ENCODE data around the gene HSD17B14. TPM values are rescaled to one million over a fixed set of nuclear protein-coding genes. Genes with fewer than 3 reads are reported as not detected.
"Not testable (repeated sequence)": the region's sequence is repeated elsewhere in the genome, so short reads cannot be mapped to it uniquely, and the experiment has no call there.

The HSD17B14 gene
- total RNA-seq, 1 donor from 2014 or later = 6.6 TPM

GRCh38 chr19:48852292-48852691, 16.0 kb upstream of the HSD17B14 start:
- Mint-ChIP-seq H3K4me1 (peaks cover 6% of the 10 kb centered on the region), H3K27ac (ENCODE audit: unreplicated experiment) (no peak overlapping the region), H3K9me3 (no peaks in the 10 kb centered on the region), H3K36me3 (ENCODE audit: low read depth) (peaks cover 9% of the 10 kb centered on the region), H3K27me3 (ENCODE audit: low read depth) (no peaks in the 10 kb centered on the region), H3K4me3 (no peak overlapping the region)
- no peak for TF ChIP-seq CTCF (conservative IDR thresholded peaks at IDR 0.05)
- no peak for DNase-seq (ENCODE audit: low read depth, low spot score)

GRCh38 chr19:48846659-48847058, 10.4 kb upstream of the HSD17B14 start:
- H3K36me3 Mint-ChIP-seq (ENCODE audit: low read depth) = peaks cover 14% of the 10 kb centered on the region
- H3K27ac Mint-ChIP-seq (ENCODE audit: unreplicated experiment); H3K4me1 Mint-ChIP-seq; H3K4me3 Mint-ChIP-seq; H3K9me3 Mint-ChIP-seq; H3K27me3 Mint-ChIP-seq (ENCODE audit: low read depth); DNase-seq (ENCODE audit: low read depth, low spot score): not testable (repeated sequence)

DNA sequence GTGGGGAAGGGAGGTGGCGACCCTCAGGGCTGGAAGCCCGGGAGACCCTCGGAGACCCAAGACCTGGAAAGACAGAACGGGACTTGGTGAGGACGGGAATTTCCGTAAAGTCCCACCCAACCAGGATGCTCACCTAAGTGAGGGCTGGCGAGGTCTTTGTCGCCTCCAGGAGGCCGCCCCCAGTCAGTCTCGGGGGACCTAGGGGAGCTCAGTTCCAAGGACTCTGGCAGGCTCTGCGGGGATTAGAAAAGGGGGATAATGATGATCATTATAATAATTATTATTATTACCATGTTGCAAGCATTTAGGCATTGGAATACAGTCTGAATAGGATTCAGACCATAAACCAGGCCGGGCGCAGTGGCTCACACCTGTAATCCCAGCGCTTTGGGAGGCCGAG, 9.1 kb upstream of the HSD17B14 start:
- no peaks in the 10 kb centered on the region for H3K27me3 Mint-ChIP-seq (ENCODE audit: low read depth)
- TF ChIP-seq CTCF (conservative IDR thresholded peaks at IDR 0.05) = no peak
- no peak for DNase-seq (ENCODE audit: low read depth, low spot score)

DNA sequence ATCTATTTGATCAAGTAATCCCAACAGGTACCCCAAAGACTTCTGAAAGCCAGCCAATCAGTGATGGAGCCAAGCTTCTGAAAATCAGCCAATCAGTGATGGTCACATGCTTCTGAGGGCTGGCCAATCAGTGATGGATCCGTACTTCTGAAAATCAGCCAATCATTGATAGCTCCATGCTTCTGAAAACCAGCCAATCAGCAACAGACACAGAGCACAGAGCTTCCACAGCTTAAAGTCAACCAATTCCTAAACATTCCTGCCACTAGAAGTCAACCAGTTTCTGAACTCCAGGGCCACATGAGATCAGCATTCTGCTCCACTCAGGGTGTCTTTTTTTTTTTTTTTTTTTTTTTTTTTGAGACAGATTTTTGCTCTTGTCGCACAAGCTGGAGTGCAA, 8.2 kb upstream of the HSD17B14 start:
- Mint-ChIP-seq H3K36me3 (ENCODE audit: low read depth) (peaks cover 12% of the 10 kb centered on the region), H3K27me3 (ENCODE audit: low read depth) (no peaks in the 10 kb centered on the region), H3K4me1 (peaks cover 5% of the 10 kb centered on the region), H3K4me3 (no peak overlapping the region), H3K9me3 (no peaks in the 10 kb centered on the region), H3K27ac (ENCODE audit: unreplicated experiment) (no peak overlapping the region)
- no peak for DNase-seq (ENCODE audit: low read depth, low spot score)
- TF ChIP-seq CTCF (conservative IDR thresholded peaks at IDR 0.05) = peak; percentile 34

More for the DNA sequence above, 9.1 kb upstream of the HSD17B14 start:
- peaks cover 14% of the 10 kb centered on the region for H3K36me3 Mint-ChIP-seq (ENCODE audit: low read depth)
- no peak overlapping the region for H3K27ac Mint-ChIP-seq (ENCODE audit: unreplicated experiment)
- H3K9me3 Mint-ChIP-seq = no peaks in the 10 kb centered on the region
- peaks cover 5% of the 10 kb centered on the region for H3K4me1 Mint-ChIP-seq
- no peak overlapping the region for H3K4me3 Mint-ChIP-seq

GRCh38 chr19:48842789-48843162, 6.5 kb upstream of the HSD17B14 start:
- DNase-seq (ENCODE audit: low read depth, low spot score) = peak; percentile 66
- peak overlapping the region; percentile 52 for H3K27ac Mint-ChIP-seq (ENCODE audit: unreplicated experiment)
- TF ChIP-seq CTCF (conservative IDR thresholded peaks at IDR 0.05) = peak; percentile 88
- H3K4me1 Mint-ChIP-seq = peaks cover 8% of the 10 kb centered on the region
- no peaks in the 10 kb centered on the region for H3K27me3 Mint-ChIP-seq (ENCODE audit: low read depth)
- peak overlapping the region; percentile 8 for H3K4me3 Mint-ChIP-seq
- H3K36me3 Mint-ChIP-seq (ENCODE audit: low read depth) = peaks cover 10% of the 10 kb centered on the region
- no peaks in the 10 kb centered on the region for H3K9me3 Mint-ChIP-seq

DNA sequence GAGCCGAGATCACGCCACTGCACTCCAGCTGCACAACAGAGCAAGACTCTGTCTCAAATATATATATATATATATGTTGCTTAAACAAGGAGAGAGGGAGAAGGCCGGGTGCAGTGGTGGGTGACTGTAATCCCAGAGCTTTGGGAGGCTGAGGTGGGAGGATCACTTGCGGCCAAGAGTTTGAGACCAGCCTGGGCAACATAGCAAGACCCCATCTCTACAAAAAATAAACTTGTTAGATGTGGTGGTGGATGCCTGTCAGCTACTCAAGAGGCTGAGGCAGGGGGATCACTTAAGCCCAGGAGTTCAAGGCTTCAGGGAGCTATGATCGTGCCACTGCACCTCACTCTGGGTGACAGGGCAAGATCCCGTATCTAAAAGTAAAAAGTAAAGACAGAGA, 5.3 kb upstream of the HSD17B14 start:
- TF ChIP-seq CTCF (conservative IDR thresholded peaks at IDR 0.05) = no peak
- peaks cover 8% of the 10 kb centered on the region for H3K36me3 Mint-ChIP-seq (ENCODE audit: low read depth)
- H3K4me1 Mint-ChIP-seq = peaks cover 17% of the 10 kb centered on the region
- no peaks in the 10 kb centered on the region for H3K9me3 Mint-ChIP-seq
- H3K4me3 Mint-ChIP-seq = no peak overlapping the region
- H3K27ac Mint-ChIP-seq (ENCODE audit: unreplicated experiment) = no peak overlapping the region
- no peaks in the 10 kb centered on the region for H3K27me3 Mint-ChIP-seq (ENCODE audit: low read depth)
- DNase-seq (ENCODE audit: low read depth, low spot score) = no peak
